Stomach (tissue), 9 donors: ENCODE data around the gene ZBTB17. TPM values are rescaled to one million over a fixed set of nuclear protein-coding genes. Genes with fewer than 3 reads are reported as not detected.

Experiments
- DNase-seq, 2 donors: peaks; one replicate each; pipeline versions ENCODE4 v3.0.0 to v3.0.0-alpha.2; 2013 to 2019
- H3K27ac ChIP-seq, 5 donors: fragments of 200-600 bp in 4 of 5; sonication (generic) in 4 of 5; one replicate each; pipeline ENCODE4 v1.5.1; 2013 to 2019; ENCODE audit warnings: mild to moderate bottlenecking in 1 of 5, moderate library complexity in 1 of 5
- H3K27me3 ChIP-seq, 3 donors: fragments of 200-600 bp; sonication (generic); one replicate each; pipeline ENCODE4 v1.5.1; 2017 to 2019; ENCODE audit warnings: mixed run types in 1 of 3
- H3K36me3 ChIP-seq, 4 donors: fragments of 200-600 bp; sonication (generic); 1 replicate in 3 of 4; 2 replicates in 1 of 4; pipeline ENCODE4 v1.5.1; 2016 to 2019
- H3K4me1 ChIP-seq, 4 donors: fragments of 200-600 bp; sonication (generic); one replicate each; pipeline ENCODE4 v1.5.1; 2016 to 2019
- H3K4me3 ChIP-seq, 4 donors: fragments of 200-600 bp; sonication (generic) in 3 of 4; one replicate each; pipeline ENCODE4 v1.5.1; 2016 to 2019; ENCODE audit warnings: mild to moderate bottlenecking in 1 of 4
- H3K9me3 ChIP-seq, 4 donors: fragments of 200-600 bp; sonication (generic); one replicate each; pipeline ENCODE4 v1.5.1; 2016 to 2019
- EP300 ChIP-seq: sonication (generic); formaldehyde crosslinking; IDR thresholded peaks from one replicate; pipeline ENCODE4 v1.6.1; 2017; ENCODE audit warnings: antibody characterized with exemption
- POLR2A ChIP-seq, 4 donors: fragments of 450-650 bp; IDR thresholded peaks; one replicate each; pipeline ENCODE4 v1.6.1; 2016; ENCODE audit warnings: antibody characterized with exemption in 4 of 4, control low read depth in 2 of 4, mild to moderate bottlenecking in 1 of 4, moderate library complexity in 1 of 4
- POLR2AphosphoS5 ChIP-seq, 3 donors: sonication (generic); formaldehyde crosslinking; IDR thresholded peaks; one replicate each; pipeline ENCODE4 v1.6.1; 2016; ENCODE audit warnings: antibody characterized with exemption in 3 of 3
- WGBS, 5 donors: extraction: QIAGEN DNeasy Blood & Tissue Kit in 3 of 5; methylation state at CpG; one replicate each; pipeline versions ENCODE4 v1.1.5 to v1.1.7; 2013 to 2018; 5-methylcytosine and 5-hydroxymethylcytosine counted together
- intact Hi-C: fragments of 100-400 bp; cut with DNase I; formaldehyde crosslinking; loops from one replicate; pipeline ENCODE4 v1.15.1; 2023; ENCODE audit warnings: low total_unique reads
- polyA plus RNA-seq, 3 donors: library from polyadenylated mRNA; stranded (reverse); fragments of 200-250 nt; gene quantifications; one replicate each; pipeline ENCODE4 v1.2.3, GENCODE V29; 2013
- total RNA-seq, 5 donors: library from RNA; depleted of rRNA; stranded (reverse); fragments of >200 nt; gene quantifications; one replicate each; pipeline versions ENCODE4 v1.1.0 to v1.2.3, GENCODE V29; 2014 to 2016
- TF ChIP-seq, protein P1 (sequence below), 7 experiments: fragments of 450-650 bp in 4 of 7; fragments of 200-600 bp in 3 of 7; sonication (generic) in 3 of 7; IDR thresholded peaks; one replicate each; pipeline ENCODE4 v1.5.1; 2016 to 2019; ENCODE audit warnings: antibody characterized with exemption in 7 of 7, control low read depth in 2 of 7, mild to moderate bottlenecking in 1 of 7
- donor health status: healthy with polysubstance abuse.
- donor health status: Bipolar disorder and iron deficiency.
- donor health status: healthy.

The ZBTB17 gene
- total and polyA plus RNA-seq, 8 donors, result 13.0 to 136 (median 46.5) TPM

DNA sequence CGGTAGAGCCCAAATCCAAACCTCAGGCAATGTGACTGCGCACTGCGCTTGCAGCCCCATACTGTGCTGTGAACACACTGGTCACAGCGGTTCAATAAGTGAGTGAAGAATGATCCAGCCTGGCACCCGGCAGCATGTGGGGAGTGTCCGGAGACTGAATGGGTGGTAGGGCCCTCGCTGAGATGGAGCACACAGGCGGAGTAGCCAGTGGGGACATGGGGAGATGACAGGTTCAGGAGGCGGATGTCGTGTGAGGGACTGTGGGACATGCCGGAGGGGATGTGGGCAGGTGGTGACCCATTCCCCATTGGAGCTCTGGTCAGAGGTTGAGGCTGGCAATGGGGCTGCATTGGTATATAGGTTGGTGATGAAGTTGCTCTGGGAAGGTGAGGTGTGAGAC lies 33.8 kb upstream of the ZBTB17 start:
- Histone ChIP-seq H3K27me3 (no peaks in the 10 kb centered on the region), H3K4me3 (no peak overlapping the region), H3K36me3 (no peaks in the 10 kb centered on the region), H3K4me1 (peaks cover 25 to 28% (median 26%) of the 10 kb centered on the region in 4 donors), H3K9me3 (no peaks in the 10 kb centered on the region), H3K27ac (no peak overlapping the region)
- no peak for TF ChIP-seq POLR2A (IDR thresholded peaks at IDR 0.05)
- TF ChIP-seq, protein P1, sequence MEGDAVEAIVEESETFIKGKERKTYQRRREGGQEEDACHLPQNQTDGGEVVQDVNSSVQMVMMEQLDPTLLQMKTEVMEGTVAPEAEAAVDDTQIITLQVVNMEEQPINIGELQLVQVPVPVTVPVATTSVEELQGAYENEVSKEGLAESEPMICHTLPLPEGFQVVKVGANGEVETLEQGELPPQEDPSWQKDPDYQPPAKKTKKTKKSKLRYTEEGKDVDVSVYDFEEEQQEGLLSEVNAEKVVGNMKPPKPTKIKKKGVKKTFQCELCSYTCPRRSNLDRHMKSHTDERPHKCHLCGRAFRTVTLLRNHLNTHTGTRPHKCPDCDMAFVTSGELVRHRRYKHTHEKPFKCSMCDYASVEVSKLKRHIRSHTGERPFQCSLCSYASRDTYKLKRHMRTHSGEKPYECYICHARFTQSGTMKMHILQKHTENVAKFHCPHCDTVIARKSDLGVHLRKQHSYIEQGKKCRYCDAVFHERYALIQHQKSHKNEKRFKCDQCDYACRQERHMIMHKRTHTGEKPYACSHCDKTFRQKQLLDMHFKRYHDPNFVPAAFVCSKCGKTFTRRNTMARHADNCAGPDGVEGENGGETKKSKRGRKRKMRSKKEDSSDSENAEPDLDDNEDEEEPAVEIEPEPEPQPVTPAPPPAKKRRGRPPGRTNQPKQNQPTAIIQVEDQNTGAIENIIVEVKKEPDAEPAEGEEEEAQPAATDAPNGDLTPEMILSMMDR (IDR thresholded peaks at IDR 0.05), result no peak
- no peak for TF ChIP-seq EP300
- no peak for DNase-seq
- 88 to 92% (median 90%) methylated on average over 11 of the region's 11 CpGs for WGBS, 5 donors
- intact Hi-C loops, result no loop called here

DNA sequence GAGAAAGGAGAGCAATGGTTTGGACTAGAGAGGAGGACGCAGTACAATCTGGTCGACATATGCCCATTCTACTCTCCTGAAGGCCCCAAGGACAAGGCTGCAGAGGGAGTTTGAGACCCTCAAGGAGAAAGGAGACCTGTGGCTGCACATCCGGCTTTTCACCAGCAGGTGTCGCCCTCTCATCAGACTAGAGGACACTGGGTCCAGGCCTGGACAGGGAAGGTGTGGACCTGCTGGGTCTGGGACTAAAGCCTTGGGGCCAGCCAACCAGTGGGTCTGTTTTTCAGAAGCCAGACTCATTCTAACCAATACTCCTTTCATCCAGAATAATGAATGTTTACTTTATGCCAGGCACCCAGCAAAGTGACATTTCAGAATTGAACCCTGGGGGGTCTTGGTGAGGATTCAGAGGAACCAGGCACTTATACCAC lies 33.1 kb upstream of the ZBTB17 start:
- H3K9me3 ChIP-seq, result no peaks in the 10 kb centered on the region
- intact Hi-C loops, result no loop called here
- TF ChIP-seq, protein P1 (IDR thresholded peaks at IDR 0.05), result peak in 6 of 7 experiments; percentile 44 to 99 (median 96)
- TF ChIP-seq POLR2A (IDR thresholded peaks at IDR 0.05) (no peak), POLR2AphosphoS5 (IDR thresholded peaks at IDR 0.05) (peak in 1 of 3 donors; percentile 30), EP300 (no peak)
- DNase-seq, result peak; percentile 87 to 91
- H3K27ac ChIP-seq, result no peak overlapping the region
- WGBS, 5 donors, result 1 to 3% (median 2%) methylated on average over 4 of the region's 4 CpGs
- no peaks in the 10 kb centered on the region for H3K36me3 ChIP-seq
- H3K4me1 ChIP-seq, result peaks cover 20 to 23% (median 21%) of the 10 kb centered on the region in 4 donors
- no peak overlapping the region for H3K4me3 ChIP-seq
- no peaks in the 10 kb centered on the region for H3K27me3 ChIP-seq

DNA sequence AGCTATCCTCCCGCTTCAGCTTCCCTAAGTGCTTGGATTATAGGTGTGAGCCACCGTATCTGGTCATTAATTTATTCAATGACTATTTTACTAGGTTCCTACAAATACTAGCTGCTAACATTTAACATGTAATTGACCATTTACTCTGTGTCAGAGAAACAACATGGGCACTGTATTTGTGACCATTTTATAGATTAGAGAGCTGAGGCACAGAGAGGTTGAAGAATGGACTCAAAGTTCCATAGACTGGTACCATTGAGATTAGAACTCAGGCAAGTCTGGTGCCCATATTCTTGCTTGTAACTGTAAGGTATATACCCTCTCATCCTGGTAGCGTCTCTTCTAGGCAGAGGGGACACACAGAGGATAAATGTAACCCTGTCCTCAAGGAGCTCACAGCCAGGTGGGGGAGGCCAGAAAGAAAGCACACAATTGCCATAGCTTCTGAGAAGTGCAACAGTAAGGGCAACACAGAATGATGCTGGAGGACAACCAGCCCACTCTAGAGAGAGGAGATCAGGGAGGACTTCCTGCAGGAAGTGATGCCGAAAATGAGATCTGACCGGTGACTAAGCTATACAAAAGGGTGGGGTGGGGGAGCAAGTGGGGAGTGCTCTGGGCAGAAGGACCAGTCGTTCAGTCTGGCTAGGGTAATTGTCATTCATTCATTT lies 31.9 kb upstream of the ZBTB17 start:
- H3K4me3 ChIP-seq, result no peak overlapping the region
- WGBS, 5 donors, result 70 to 79% (median 73%) methylated on average over 6 of the region's 6 CpGs

GRCh38 chr1:16006552-16007485 lies 30.9 kb upstream of the ZBTB17 start:
- Histone ChIP-seq H3K27ac (no peak overlapping the region), H3K36me3 (no peaks in the 10 kb centered on the region), H3K27me3 (no peaks in the 10 kb centered on the region), H3K4me3 (no peak overlapping the region), H3K4me1 (peaks cover 0 to 5% (median 2%) of the 10 kb centered on the region in 4 donors), H3K9me3 (no peaks in the 10 kb centered on the region)
- 56 to 66% (median 65%) methylated on average over 8 to 9 of the region's 9 CpGs for WGBS, 5 donors
- TF ChIP-seq, protein P1 (IDR thresholded peaks at IDR 0.05), result no peak
- TF ChIP-seq EP300 (no peak), POLR2A (IDR thresholded peaks at IDR 0.05) (no peak), POLR2AphosphoS5 (IDR thresholded peaks at IDR 0.05) (no peak)
- DNase-seq, result no peak
- intact Hi-C loops, result no loop called here

More for the DNA sequence above, 31.9 kb upstream of the ZBTB17 start:
- TF ChIP-seq EP300 (no peak), POLR2AphosphoS5 (IDR thresholded peaks at IDR 0.05) (no peak), POLR2A (IDR thresholded peaks at IDR 0.05) (no peak)
- TF ChIP-seq, protein P1 (IDR thresholded peaks at IDR 0.05), result no peak
- H3K4me1 ChIP-seq, result peaks cover 8 to 14% (median 11%) of the 10 kb centered on the region in 4 donors
- no peaks in the 10 kb centered on the region for H3K27me3 ChIP-seq
- H3K27ac ChIP-seq, result no peak overlapping the region
- no peaks in the 10 kb centered on the region for H3K9me3 ChIP-seq
- H3K36me3 ChIP-seq, result no peaks in the 10 kb centered on the region
- DNase-seq, result no peak
- intact Hi-C loops, result no loop called here
